H9 (cell line): Measurements from ENCODE around the gene ANAPC13. TPM values are rescaled to one million over a fixed set of nuclear protein-coding genes. Genes with fewer than 3 reads are reported as not detected.

ENCODE experiments used
- DNase-seq: peaks from one replicate; pipeline ENCODE4 v3.0.0-alpha.2; 2017
- H2AFZ ChIP-seq: one replicate; pipeline ENCODE4 v1.6.1; 2013; ENCODE audit warnings: mild to moderate bottlenecking, low read length, control low read depth, moderate library complexity
- H2AK5ac ChIP-seq: 2 replicates; pipeline ENCODE4 v1.6.1; 2013; ENCODE audit warnings: low read length, control low read depth, mixed read lengths; ENCODE audit not compliant: insufficient read length
- H2BK120ac ChIP-seq: one replicate; pipeline ENCODE4 v1.6.1; 2013; ENCODE audit warnings: low read depth, mild to moderate bottlenecking, low read length, control low read depth, inconsistent platforms; ENCODE audit not compliant: poor library complexity, severe bottlenecking
- H2BK12ac ChIP-seq: 2 replicates; pipeline ENCODE4 v1.6.1; 2013; ENCODE audit warnings: low read length, control low read depth, mixed read lengths, low read depth; ENCODE audit not compliant: insufficient read length
- H2BK15ac ChIP-seq: 2 replicates; pipeline ENCODE4 v1.6.1; 2013; ENCODE audit warnings: low read depth, low read length, control low read depth
- H2BK20ac ChIP-seq: one replicate; pipeline ENCODE4 v1.6.1; 2013; ENCODE audit warnings: low read depth, mild to moderate bottlenecking, low read length, control low read depth, inconsistent platforms; ENCODE audit not compliant: poor library complexity, severe bottlenecking
- H2BK5ac ChIP-seq: 2 replicates; pipeline ENCODE4 v1.6.1; 2013; ENCODE audit warnings: low read length, control low read depth, mixed read lengths; ENCODE audit not compliant: insufficient read length
- H3K14ac ChIP-seq: 2 replicates; pipeline ENCODE4 v1.6.1; 2013; ENCODE audit warnings: low read length, control low read depth; ENCODE audit not compliant: insufficient read depth
- H3K18ac ChIP-seq: 2 replicates; pipeline ENCODE4 v1.6.1; 2013; ENCODE audit warnings: low read depth, mild to moderate bottlenecking, mixed read lengths, low read length, control low read depth; ENCODE audit not compliant: insufficient read length
- H3K23ac ChIP-seq: 2 replicates; pipeline ENCODE4 v1.6.1; 2013; ENCODE audit warnings: low read length, control low read depth, mixed read lengths, low read depth; ENCODE audit not compliant: insufficient read length
- H3K23me2 ChIP-seq: 2 replicates; pipeline ENCODE4 v1.6.1; 2013; ENCODE audit warnings: low read depth, mild to moderate bottlenecking, mixed read lengths, low read length, control low read depth; ENCODE audit not compliant: insufficient read length, poor library complexity, severe bottlenecking
- H3K27ac ChIP-seq: 2 replicates; pipeline ENCODE4 v1.5.1; 2013; ENCODE audit warnings: low read length, control low read depth, mixed read lengths, low read depth; ENCODE audit not compliant: insufficient read length
- H3K27me3 ChIP-seq: 2 replicates; pipeline ENCODE4 v1.6.1; 2013; ENCODE audit warnings: low read length, control low read depth, inconsistent platforms; ENCODE audit not compliant: insufficient read depth
- H3K4ac ChIP-seq: 2 replicates; pipeline ENCODE4 v1.6.1; 2013; ENCODE audit warnings: low read depth, mild to moderate bottlenecking, control low read depth, inconsistent platforms, low read length, moderate library complexity
- H3K4me1 ChIP-seq: 2 replicates; pipeline ENCODE4 v1.6.1; 2013; ENCODE audit warnings: low read length, control low read depth, inconsistent platforms; ENCODE audit not compliant: insufficient read depth
- H3K4me2 ChIP-seq: 2 replicates; pipeline ENCODE4 v1.6.1; 2013; ENCODE audit warnings: low read length, control low read depth, mixed read lengths; ENCODE audit not compliant: insufficient read length, insufficient read depth
- H3K56ac ChIP-seq: 2 replicates; pipeline ENCODE4 v1.6.1; 2013; ENCODE audit warnings: low read depth, mild to moderate bottlenecking, mixed read lengths, low read length, control low read depth; ENCODE audit not compliant: insufficient read length
- H3K79me1 ChIP-seq: 2 replicates; pipeline ENCODE4 v1.6.1; 2013; ENCODE audit warnings: low read depth, mild to moderate bottlenecking, moderate library complexity, low read length, control low read depth, inconsistent platforms; ENCODE audit not compliant: insufficient read depth, poor library complexity, severe bottlenecking
- H3K79me2 ChIP-seq: 2 replicates; pipeline ENCODE4 v1.6.1; 2013; ENCODE audit warnings: low read length, control low read depth, inconsistent platforms; ENCODE audit not compliant: insufficient read depth
- H3K9ac ChIP-seq: 2 replicates; pipeline ENCODE4 v1.6.1; 2013; ENCODE audit warnings: low read length, control low read depth, mixed read lengths; ENCODE audit not compliant: insufficient read length; ENCODE audit errors: extremely low read depth
- H3K9me3 ChIP-seq: one replicate; pipeline ENCODE4 v1.6.1; 2013; ENCODE audit warnings: low read depth, low read length, inconsistent platforms; ENCODE audit not compliant: control insufficient read depth
- H3T11ph ChIP-seq: one replicate; pipeline ENCODE4 v1.6.1; 2013; ENCODE audit warnings: mild to moderate bottlenecking, low read length, control low read depth, inconsistent platforms
- H4K20me1 ChIP-seq: one replicate; pipeline ENCODE4 v1.6.1; 2013; ENCODE audit not compliant: control insufficient read depth, insufficient read length, insufficient read depth
- H4K5ac ChIP-seq: 2 replicates; pipeline ENCODE4 v1.6.1; 2013; ENCODE audit warnings: low read depth, mild to moderate bottlenecking, mixed read lengths, low read length, control low read depth; ENCODE audit not compliant: insufficient read length
- H4K8ac ChIP-seq: replicated peaks from 2 replicates; pipeline ENCODE4 v1.6.1; 2013; ENCODE audit warnings: low read length, control low read depth, mixed read lengths, low read depth; ENCODE audit not compliant: insufficient read length
- H4K91ac ChIP-seq: 2 replicates; pipeline ENCODE4 v1.6.1; 2013; ENCODE audit warnings: low read depth, mild to moderate bottlenecking, moderate library complexity, mixed read lengths, low read length, control low read depth; ENCODE audit not compliant: insufficient read length
- H3K27ac Mint-ChIP-seq, 3 experiments: 2 replicates in 2 of 3; 3 replicates in 1 of 3; pipeline ENCODE4 v1.8.0; 2020 to 2021; ENCODE audit warnings: mixed read lengths in 3 of 3, mild to moderate bottlenecking in 1 of 3, moderate library complexity in 1 of 3
- H3K27me3 Mint-ChIP-seq: 2 replicates; pipeline ENCODE4 v1.8.0; 2021; ENCODE audit warnings: low read depth, mild to moderate bottlenecking, moderate library complexity, mixed read lengths
- H3K36me3 Mint-ChIP-seq, 3 experiments: 2 replicates in 2 of 3; 3 replicates in 1 of 3; pipeline ENCODE4 v1.8.0; 2020 to 2021; ENCODE audit warnings: low read depth in 3 of 3, mixed read lengths in 3 of 3; ENCODE audit not compliant: insufficient read depth in 1 of 3
- H3K4me1 Mint-ChIP-seq, 2 experiments: 2 replicates each; pipeline ENCODE4 v1.8.0; 2020; ENCODE audit warnings: mixed read lengths in 2 of 2
- H3K4me3 Mint-ChIP-seq, 2 experiments: 2 replicates in 1 of 2; 3 replicates in 1 of 2; pipeline ENCODE4 v1.8.0; 2020 to 2021; ENCODE audit warnings: mild to moderate bottlenecking in 2 of 2, mixed read lengths in 2 of 2, moderate library complexity in 1 of 2
- H3K9me3 Mint-ChIP-seq, 2 experiments: 2 replicates in 1 of 2; 3 replicates in 1 of 2; pipeline ENCODE4 v1.8.0; 2020; ENCODE audit warnings: mild to moderate bottlenecking in 2 of 2, mixed read lengths in 2 of 2, moderate library complexity in 1 of 2
- CTCF ChIP-seq: fragments of 200-600 bp; sonication (generic); conservative IDR thresholded peaks from 3 replicates; pipeline ENCODE4 v1.8.0; 2021; ENCODE audit warnings: antibody characterized with exemption, mild to moderate bottlenecking
- WGBS: extraction: QIAGEN DNeasy Blood & Tissue Kit; methylation state at CpG from one replicate; pipeline ENCODE4 v1.1.7; 2013; ENCODE audit warnings: missing lambda C conversion rate, low lambda C conversion rate, mixed read lengths; ENCODE audit not compliant: insufficient read length; ENCODE audit errors: extremely low coverage; 5-methylcytosine and 5-hydroxymethylcytosine counted together
- total RNA-seq: library from RNA; stranded (reverse); gene quantifications from 2 replicates; pipeline ENCODE4 v1.2.1, GENCODE V29; 2021

The ANAPC13 gene
- total RNA-seq, 1 experiment from 2014 or later = 42.8 TPM

GRCh38 chr3:134432236-134432635 lies 53.5 kb downstream of the ANAPC13 start:
- no peak overlapping the region for H3K23ac ChIP-seq
- H2BK12ac ChIP-seq = no peak overlapping the region
- no peak overlapping the region for H3K4me3 Mint-ChIP-seq
- no peaks in the 10 kb centered on the region for H3K9me3 ChIP-seq
- H4K20me1 ChIP-seq = no peaks in the 10 kb centered on the region
- no peak for DNase-seq
- H2BK20ac ChIP-seq = no peak overlapping the region
- no peak for TF ChIP-seq CTCF
- no peak overlapping the region for H3K14ac ChIP-seq
- H4K5ac ChIP-seq = no peak overlapping the region
- H2AK5ac ChIP-seq = no peak overlapping the region
- H3K27ac Mint-ChIP-seq = peak overlapping the region in 1 of 3 experiments; percentile 37; a peak in 1 of 7 replicates
- H2AFZ ChIP-seq = no peak overlapping the region
- H3K27ac ChIP-seq = no peak overlapping the region
- no peak overlapping the region for H2BK5ac ChIP-seq
- no peak overlapping the region for H3K4me2 ChIP-seq
- H3K23me2 ChIP-seq = no peaks in the 10 kb centered on the region
- H2BK120ac ChIP-seq = no peak overlapping the region
- no CpG with 5 or more reads among the region's 3 CpGs for WGBS
- no peak overlapping the region for H3K56ac ChIP-seq
- no peaks in the 10 kb centered on the region for H3K36me3 Mint-ChIP-seq
- H3K4me1 Mint-ChIP-seq = peaks cover 5 to 9% of the 10 kb centered on the region in 2 experiments; a peak in 2 of 4 replicates
- no peaks in the 10 kb centered on the region for H3K79me2 ChIP-seq
- peaks cover 15% of the 10 kb centered on the region for H3K27me3 Mint-ChIP-seq
- H3K79me1 ChIP-seq = no peaks in the 10 kb centered on the region
- no peak overlapping the region for H3K18ac ChIP-seq
- H3K9ac ChIP-seq = no peak overlapping the region
- no peak overlapping the region for H3T11ph ChIP-seq
- H3K27me3 ChIP-seq = no peaks in the 10 kb centered on the region
- H2BK15ac ChIP-seq = no peak overlapping the region
- 0 out of 2 replicates have a peak, but pooled peaks cover 2% of the 10 kb centered on the region for H3K4me1 ChIP-seq
- H3K9me3 Mint-ChIP-seq = no peaks in the 10 kb centered on the region; a peak in 1 of 5 replicates
- no peak overlapping the region for H4K8ac ChIP-seq
- H3K4ac ChIP-seq = no peak overlapping the region
- H4K91ac ChIP-seq = no peak overlapping the region
